Suprapubic skin (tissue), 4 donors: ENCODE measurements around the gene MVK.

Experiments used
- CTCF ChIP-seq, 2 donors: fragments of 200-600 bp in 1 of 2; fragments of 450-650 bp in 1 of 2; sonication (generic) in 1 of 2; IDR thresholded peaks; one replicate each; pipeline ENCODE4 v1.5.1; 2016 to 2019; ENCODE audit warnings: antibody characterized with exemption in 2 of 2, mild to moderate bottlenecking in 1 of 2, moderate library complexity in 1 of 2
- EP300 ChIP-seq: sonication (generic); formaldehyde crosslinking; IDR thresholded peaks from one replicate; pipeline ENCODE4 v1.6.1; 2017; ENCODE audit warnings: antibody characterized with exemption
- POLR2A ChIP-seq, 2 donors: fragments of 450-650 bp; IDR thresholded peaks; one replicate each; pipeline ENCODE4 v1.6.1; 2017; ENCODE audit warnings: antibody characterized with exemption in 2 of 2, mild to moderate bottlenecking in 2 of 2, moderate library complexity in 2 of 2
- POLR2AphosphoS5 ChIP-seq, 3 donors: sonication (generic); formaldehyde crosslinking; IDR thresholded peaks; one replicate each; pipeline ENCODE4 v1.6.1; 2017; ENCODE audit warnings: antibody characterized with exemption in 3 of 3

DNA sequence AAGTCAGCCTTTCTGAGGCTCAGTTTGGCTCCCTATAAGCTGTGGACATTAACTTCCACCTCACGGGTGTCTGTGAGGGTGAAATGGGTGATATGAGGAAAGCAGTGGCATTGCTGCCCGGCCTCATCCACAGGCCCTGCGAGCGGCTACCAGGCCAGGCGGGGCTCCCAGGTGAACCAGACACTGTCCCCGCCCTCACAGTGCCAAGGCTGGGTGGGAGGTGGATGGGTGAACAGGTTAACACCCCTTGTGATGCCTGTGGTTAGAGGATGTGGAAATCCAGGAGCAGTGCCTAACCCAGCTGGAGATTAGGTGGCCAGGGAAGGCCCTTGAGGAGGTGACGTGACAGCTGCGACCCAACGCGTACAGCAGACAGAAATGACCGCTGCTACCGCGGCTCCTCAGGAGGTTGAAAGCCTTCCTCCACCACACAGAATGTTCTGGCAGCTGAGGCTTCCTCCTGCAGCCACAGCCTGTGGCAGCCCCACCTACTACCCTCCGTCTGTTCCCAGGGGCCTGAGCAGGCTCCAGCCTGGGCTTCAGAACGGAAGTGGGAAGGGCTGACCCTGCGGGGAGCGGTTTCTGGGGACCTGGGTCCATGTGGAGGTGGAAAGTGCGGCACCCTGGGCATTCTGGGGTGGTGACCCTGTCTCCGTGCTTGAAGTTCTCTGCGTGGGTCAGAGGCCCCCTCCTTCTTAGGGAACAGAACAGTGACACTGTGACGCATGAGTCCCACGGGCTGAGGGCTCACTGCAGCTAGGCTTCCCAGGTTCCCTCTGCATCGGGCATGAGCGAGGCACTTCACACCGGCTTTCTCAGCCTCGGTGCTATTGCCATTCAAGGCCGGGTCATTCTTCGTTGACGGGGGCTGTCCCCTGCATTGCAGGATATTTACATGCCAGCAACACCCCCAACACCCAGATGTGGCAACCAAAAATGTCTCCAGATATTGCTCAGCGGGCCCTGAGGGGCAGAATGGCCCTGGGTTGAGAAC, 10.0 kb upstream of the MVK start:
- TF ChIP-seq EP300 (no peak), CTCF (IDR thresholded peaks at IDR 0.05) (no peak), POLR2AphosphoS5 (IDR thresholded peaks at IDR 0.05) (no peak), POLR2A (IDR thresholded peaks at IDR 0.05) (no peak)
